LNCaP clone FGC (cell line): ENCODE data around the gene NR0B2.
"Not testable (repeated sequence)": the region's sequence is repeated elsewhere in the genome, so short reads cannot be mapped to it uniquely, and the experiment has no call there.

Experiments used
- DNase-seq: peaks from one replicate; pipeline ENCODE4 v3.0.0-alpha.2; 2011; ENCODE audit warnings: low read depth
- H3K4me3 ChIP-seq: 2 replicates; pipeline ENCODE4 v1.5.1; 2011; ENCODE audit warnings: mild to moderate bottlenecking, low read depth, low read length, control low read depth
- TF ChIP-seq, protein P1 (sequence below): IDR thresholded peaks from 2 replicates; pipeline ENCODE4 v1.5.1; 2012; ENCODE audit warnings: mild to moderate bottlenecking; ENCODE audit not compliant: control insufficient read depth, insufficient read depth; ENCODE audit errors: extremely low read depth

The NR0B2 gene

DNA sequence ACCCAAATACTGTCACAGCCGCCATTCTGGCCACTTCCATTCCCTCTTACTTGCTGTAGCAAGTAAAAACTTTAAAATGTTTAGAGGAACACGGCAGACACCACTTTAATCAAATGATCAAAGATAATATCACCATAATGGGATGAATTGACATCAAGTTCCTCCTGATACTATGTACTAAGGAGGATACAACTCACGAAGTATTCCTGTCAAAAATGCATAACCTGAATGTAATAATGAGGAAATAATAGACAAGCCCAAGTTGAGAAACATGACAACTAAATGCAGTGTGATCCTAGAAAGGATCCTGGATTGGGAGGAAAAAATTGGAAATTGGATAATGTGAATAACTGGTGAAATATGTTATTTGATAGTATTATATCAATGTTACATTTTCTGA lies 42.5 kb upstream of the NR0B2 start:
- TF ChIP-seq, protein P1, sequence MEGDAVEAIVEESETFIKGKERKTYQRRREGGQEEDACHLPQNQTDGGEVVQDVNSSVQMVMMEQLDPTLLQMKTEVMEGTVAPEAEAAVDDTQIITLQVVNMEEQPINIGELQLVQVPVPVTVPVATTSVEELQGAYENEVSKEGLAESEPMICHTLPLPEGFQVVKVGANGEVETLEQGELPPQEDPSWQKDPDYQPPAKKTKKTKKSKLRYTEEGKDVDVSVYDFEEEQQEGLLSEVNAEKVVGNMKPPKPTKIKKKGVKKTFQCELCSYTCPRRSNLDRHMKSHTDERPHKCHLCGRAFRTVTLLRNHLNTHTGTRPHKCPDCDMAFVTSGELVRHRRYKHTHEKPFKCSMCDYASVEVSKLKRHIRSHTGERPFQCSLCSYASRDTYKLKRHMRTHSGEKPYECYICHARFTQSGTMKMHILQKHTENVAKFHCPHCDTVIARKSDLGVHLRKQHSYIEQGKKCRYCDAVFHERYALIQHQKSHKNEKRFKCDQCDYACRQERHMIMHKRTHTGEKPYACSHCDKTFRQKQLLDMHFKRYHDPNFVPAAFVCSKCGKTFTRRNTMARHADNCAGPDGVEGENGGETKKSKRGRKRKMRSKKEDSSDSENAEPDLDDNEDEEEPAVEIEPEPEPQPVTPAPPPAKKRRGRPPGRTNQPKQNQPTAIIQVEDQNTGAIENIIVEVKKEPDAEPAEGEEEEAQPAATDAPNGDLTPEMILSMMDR, result no peak
- DNase-seq, result no peak
- H3K4me3 ChIP-seq, result no peak overlapping the region

DNA sequence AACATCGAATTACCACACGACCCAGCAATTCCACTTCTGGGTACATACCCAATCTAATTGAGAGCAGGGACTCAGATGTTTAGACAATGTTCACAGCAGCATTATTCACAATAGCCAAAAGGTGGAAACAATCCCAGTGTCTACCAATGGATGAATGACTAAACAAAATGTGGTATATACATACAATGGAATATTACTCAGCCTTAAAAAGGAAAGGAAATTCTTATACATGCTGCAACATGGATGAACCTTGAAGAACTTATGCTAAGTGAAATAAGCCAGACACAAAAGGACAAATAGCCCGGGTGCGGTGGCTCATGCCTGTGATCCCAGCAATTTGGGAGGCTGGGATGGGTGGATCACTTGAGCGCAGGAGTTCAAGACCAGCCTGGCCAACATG lies 39.6 kb upstream of the NR0B2 start:
- no peak for DNase-seq
- no peak overlapping the region for H3K4me3 ChIP-seq
- TF ChIP-seq, protein P1, result no peak

DNA sequence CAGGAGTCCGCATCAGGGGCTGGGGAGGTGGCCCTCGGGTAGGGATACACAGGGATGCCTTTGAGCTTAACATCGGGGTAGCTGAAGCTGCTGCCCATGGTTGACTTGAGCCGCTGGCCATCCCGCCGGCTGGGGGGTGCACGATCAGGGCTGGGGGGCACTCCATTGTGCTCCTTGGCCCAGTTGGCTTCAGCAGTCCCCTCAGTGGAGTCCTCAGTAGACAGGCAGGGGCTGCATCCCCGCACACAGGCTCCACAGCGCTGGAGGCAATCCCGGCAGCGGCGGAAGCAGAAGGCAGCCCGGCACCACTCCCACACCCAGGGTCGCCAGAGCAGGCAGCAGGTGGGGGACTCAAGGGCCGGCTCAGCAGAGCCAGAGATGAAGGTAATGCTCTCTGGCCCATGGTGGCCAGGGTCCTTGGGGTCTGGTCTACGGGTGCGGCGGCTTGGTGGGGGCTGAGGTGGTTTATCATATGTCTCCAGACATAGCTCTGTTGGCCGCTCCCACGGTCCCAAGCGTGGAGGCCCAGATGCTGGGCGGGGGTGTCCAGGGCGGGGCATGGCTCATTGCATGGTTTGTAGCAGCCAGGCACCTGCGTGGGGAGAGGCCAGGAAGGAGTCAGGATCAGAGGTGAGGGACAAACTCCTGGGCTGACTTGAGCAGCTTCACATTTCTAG lies 38.2 kb upstream of the NR0B2 start:
- H3K4me3 ChIP-seq, result no peak overlapping the region
- DNase-seq, result no peak
- TF ChIP-seq, protein P1, result no peak

DNA sequence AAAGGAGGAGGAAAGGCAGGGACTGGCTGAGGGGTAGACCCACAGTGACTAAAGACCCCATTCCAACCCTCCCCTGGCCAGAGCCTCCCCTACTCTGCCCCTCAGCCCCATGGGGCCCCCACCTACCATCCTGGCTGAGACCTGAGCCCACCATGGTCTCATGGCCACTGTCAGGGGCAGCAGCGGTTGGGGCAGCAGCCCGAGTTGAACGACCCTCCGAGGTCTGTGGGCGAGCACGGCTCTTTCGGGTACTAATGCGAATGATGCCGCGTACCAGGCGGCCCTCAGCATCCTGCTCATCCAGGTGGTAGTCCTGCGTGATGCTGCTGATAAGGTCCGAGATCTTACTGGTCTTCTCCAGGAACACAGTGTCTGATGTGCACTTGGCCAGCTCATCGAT lies 37.4 kb upstream of the NR0B2 start:
- TF ChIP-seq, protein P1, result no peak
- H3K4me3 ChIP-seq, result no peak overlapping the region
- DNase-seq, result no peak

DNA sequence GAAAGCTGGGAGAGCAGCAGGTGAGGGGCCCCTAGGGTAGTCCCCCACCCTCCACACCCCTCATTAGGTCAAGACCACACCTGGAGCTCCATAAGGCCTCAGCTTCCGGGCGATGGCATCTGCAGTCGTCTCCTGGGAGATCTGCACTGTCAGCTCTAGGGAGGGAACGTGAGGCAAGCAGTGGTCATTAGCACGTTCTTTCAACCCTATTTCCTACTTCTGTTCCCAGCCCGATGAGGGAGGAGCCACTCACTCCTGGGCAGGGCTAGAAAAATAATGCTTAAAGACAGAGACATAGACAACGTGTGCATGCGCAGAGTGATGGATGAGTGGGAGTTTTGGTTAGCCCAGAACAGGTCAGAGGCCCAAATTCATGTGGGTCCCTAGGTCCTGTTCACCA lies 36.8 kb upstream of the NR0B2 start:
- H3K4me3 ChIP-seq, result no peak overlapping the region
- DNase-seq, result no peak
- TF ChIP-seq, protein P1, result no peak

DNA sequence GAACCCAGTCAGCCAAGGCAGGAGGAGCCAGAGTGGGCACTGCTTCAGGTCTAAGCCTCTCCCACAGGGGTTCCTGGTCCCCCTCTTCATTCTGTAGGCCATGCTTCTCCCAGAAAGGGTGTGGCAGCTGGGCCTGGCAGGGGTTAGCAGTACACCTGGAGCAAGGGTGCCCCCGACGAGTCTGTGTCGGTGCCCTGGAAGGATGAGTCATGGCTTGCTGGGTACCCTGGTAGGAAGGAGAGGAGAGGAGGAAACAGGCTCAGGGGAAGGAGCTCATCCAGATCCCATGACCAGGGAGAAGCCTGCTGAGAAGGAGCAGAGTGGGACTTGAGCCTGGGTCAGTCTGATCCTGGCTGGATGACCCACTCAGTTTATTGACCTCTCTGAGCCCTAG lies 36.1 kb upstream of the NR0B2 start:
- DNase-seq, result no peak
- TF ChIP-seq, protein P1, result no peak
- H3K4me3 ChIP-seq, result no peak overlapping the region

DNA sequence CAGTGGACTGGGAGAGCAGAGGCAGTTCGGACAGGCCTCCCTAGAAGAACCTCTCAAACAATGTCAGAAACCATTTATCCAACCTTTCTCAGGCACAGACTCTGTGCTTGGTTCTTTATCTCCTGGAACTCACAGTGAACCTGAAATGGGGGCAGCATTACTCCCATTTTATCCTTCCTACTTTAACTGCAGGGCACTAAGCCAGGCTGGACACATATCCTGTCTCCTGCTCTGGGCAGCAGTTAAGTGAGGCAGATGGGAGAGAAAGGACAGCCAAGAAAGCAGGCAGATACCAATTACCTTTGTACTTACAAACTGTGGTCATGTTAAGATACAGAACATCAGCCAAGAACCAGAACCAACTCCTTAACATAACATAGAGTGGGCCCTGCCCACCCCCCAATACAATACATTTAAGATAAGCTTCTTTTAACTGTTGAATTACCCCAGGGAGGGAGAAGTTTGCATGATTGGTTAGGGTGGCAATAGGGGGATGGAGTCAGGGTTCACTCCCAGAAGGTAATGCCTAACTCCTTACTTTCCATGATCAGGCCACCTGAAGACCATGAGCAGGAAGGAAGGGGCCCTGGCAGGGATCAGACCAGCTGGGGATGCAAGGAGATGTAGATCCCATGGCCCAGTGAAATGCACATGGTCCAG lies 35.6 kb upstream of the NR0B2 start:
- DNase-seq, result no peak
- no peak overlapping the region for H3K4me3 ChIP-seq
- TF ChIP-seq, protein P1, result no peak

DNA sequence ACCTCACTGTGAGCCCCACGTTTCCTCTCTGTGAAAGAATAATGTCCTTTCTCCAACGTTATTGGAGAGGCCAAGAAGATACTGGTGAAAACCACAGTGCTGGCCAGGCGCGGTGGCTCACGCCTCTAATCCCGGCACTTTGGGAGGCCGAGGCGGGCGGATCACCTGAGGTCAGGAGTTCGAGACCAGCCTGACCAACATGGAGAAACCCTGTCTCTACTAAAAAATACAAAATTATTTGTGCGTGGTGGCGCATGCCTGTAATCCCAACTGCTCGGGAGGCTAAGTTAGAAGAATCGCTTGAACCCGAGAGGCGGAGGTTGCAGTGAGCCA lies 34.9 kb upstream of the NR0B2 start:
- not testable (repeated sequence) for DNase-seq, H3K4me3 ChIP-seq
